ENCODE measurements around the gene TMEM25. TPM values are rescaled to one million over a fixed set of nuclear protein-coding genes. Genes with fewer than 3 reads are reported as not detected.
A peak's percentile ranks its signal among the peaks of the same experiment; 100 is the strongest.

TMEM25 gene
- total and polyA plus RNA-seq, 2 of the 13 experiments (the other 11 are each of a cell fraction or from before 2014, with no cell fraction given) = 7.5 to 17.2 TPM

- TF ChIP-seq ZNF512 (CRISPR knock-in tag; IDR thresholded peaks at IDR 0.05) (0 out of 2 replicates have a peak, but pooled peaks have one; percentile 51), ZNF180 (CRISPR knock-in tag; IDR thresholded peaks at IDR 0.05; ENCODE audit: borderline replicate concordance, low read depth) (no peak), ZNF3 (CRISPR knock-in tag; IDR thresholded peaks at IDR 0.05) (0 out of 2 replicates have a peak, but pooled peaks have one; percentile 26), ZSCAN22 (CRISPR knock-in tag; IDR thresholded peaks at IDR 0.05) (no peak), NCOA1 (CRISPR knock-in tag; IDR thresholded peaks at IDR 0.05) (0 out of 2 replicates have a peak, but pooled peaks have one; percentile 82), POLR2A (IDR thresholded peaks at IDR 0.05; ENCODE audit: insufficient read depth in 1 of 2, low read depth in 2 of 2, low read length in 2 of 2) (peak; percentile 86 to 92), NKX3-1 (CRISPR knock-in tag; IDR thresholded peaks at IDR 0.05) (peak; percentile 47; the same call in 1 of the 2 replicates), ZBED4 (CRISPR knock-in tag; IDR thresholded peaks at IDR 0.05; ENCODE audit: borderline replicate concordance) (no peak), TEAD2 (CRISPR knock-in tag; IDR thresholded peaks at IDR 0.05) (no peak), HCFC1 (IDR thresholded peaks at IDR 0.05; ENCODE audit: low read depth, low read length) (no peak; the same call in 1 of the 2 replicates), NR1H2 (CRISPR knock-in tag; IDR thresholded peaks at IDR 0.05; ENCODE audit: borderline replicate concordance, low read depth) (0 out of 2 replicates have a peak, but pooled peaks have one; percentile 35), TFDP2 (CRISPR knock-in tag; IDR thresholded peaks at IDR 0.05) (no peak), ZSCAN12 (CRISPR knock-in tag; IDR thresholded peaks at IDR 0.05) (no peak), ZNF841 (CRISPR knock-in tag; IDR thresholded peaks at IDR 0.05; ENCODE audit: borderline replicate concordance) (no peak), KDM6A (CRISPR knock-in tag; IDR thresholded peaks at IDR 0.05; ENCODE audit: low read depth) (no peak), ZNF761 (CRISPR knock-in tag; conservative IDR thresholded peaks at IDR 0.05) (0 out of 2 replicates have a peak, but pooled peaks have one; percentile 39)
- TF ChIP-seq, protein P1, sequence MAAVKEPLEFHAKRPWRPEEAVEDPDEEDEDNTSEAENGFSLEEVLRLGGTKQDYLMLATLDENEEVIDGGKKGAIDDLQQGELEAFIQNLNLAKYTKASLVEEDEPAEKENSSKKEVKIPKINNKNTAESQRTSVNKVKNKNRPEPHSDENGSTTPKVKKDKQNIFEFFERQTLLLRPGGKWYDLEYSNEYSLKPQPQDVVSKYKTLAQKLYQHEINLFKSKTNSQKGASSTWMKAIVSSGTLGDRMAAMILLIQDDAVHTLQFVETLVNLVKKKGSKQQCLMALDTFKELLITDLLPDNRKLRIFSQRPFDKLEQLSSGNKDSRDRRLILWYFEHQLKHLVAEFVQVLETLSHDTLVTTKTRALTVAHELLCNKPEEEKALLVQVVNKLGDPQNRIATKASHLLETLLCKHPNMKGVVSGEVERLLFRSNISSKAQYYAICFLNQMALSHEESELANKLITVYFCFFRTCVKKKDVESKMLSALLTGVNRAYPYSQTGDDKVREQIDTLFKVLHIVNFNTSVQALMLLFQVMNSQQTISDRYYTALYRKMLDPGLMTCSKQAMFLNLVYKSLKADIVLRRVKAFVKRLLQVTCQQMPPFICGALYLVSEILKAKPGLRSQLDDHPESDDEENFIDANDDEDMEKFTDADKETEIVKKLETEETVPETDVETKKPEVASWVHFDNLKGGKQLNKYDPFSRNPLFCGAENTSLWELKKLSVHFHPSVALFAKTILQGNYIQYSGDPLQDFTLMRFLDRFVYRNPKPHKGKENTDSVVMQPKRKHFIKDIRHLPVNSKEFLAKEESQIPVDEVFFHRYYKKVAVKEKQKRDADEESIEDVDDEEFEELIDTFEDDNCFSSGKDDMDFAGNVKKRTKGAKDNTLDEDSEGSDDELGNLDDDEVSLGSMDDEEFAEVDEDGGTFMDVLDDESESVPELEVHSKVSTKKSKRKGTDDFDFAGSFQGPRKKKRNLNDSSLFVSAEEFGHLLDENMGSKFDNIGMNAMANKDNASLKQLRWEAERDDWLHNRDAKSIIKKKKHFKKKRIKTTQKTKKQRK (IDR thresholded peaks at IDR 0.05; ENCODE audit: low read length) = no peak
Measured at GRCh38 chr11:118572061-118572980, 41.3 kb downstream of the TMEM25 start, which contains the start of gene ARCN1 (continued).

Data from HepG2 (cell line).